Fibroblast of villous mesenchyme (primary cell): ENCODE measurements around the gene FNIP1. TPM values are rescaled to one million over a fixed set of nuclear protein-coding genes. Genes with fewer than 3 reads are reported as not detected.

Experiments
- DNase-seq: peaks from one replicate; pipeline ENCODE4 v3.0.0-alpha.2; 2010; ENCODE audit warnings: low read depth
- H3K4me3 ChIP-seq: 2 replicates; pipeline ENCODE4 v1.5.1; 2011; ENCODE audit warnings: low read depth, mild to moderate bottlenecking, low read length
- CTCF ChIP-seq: IDR thresholded peaks from 2 replicates; pipeline ENCODE4 v1.5.1; 2012; ENCODE audit warnings: low read depth, mild to moderate bottlenecking, low read length; ENCODE audit not compliant: insufficient read depth
- total RNA-seq: library from RNA; depleted of rRNA; stranded (reverse); fragments of >200 nt; gene quantifications from 2 replicates; pipeline ENCODE4 v1.2.3, GENCODE V29; 2012

FNIP1 gene
- total RNA-seq, 1 donor: 67.8 TPM

- peak; percentile 79 for DNase-seq
- no peak overlapping the region for H3K4me3 ChIP-seq
- TF ChIP-seq CTCF: no peak
Measured at GRCh38 chr5:131610198-131611063, 186.4 kb downstream of the FNIP1 start.

- TF ChIP-seq CTCF: no peak
- H3K4me3 ChIP-seq: no peak overlapping the region
- no peak for DNase-seq
Measured at GRCh38 chr5:131609774-131610173, 187.0 kb downstream of the FNIP1 start.

- DNase-seq: no peak
- H3K4me3 ChIP-seq: no peak overlapping the region
- no peak for TF ChIP-seq CTCF
Measured at GRCh38 chr5:131608597-131608996, 188.2 kb downstream of the FNIP1 start.

- peak; percentile 77 for DNase-seq
- no peak for TF ChIP-seq CTCF
- no peak overlapping the region for H3K4me3 ChIP-seq
Measured at GRCh38 chr5:131607903-131608540, 188.8 kb downstream of the FNIP1 start.

GRCh38 chr5:131607418-131607817, 189.4 kb downstream of the FNIP1 start:
- no peak for DNase-seq
- H3K4me3 ChIP-seq: no peak overlapping the region
- no peak for TF ChIP-seq CTCF

GRCh38 chr5:131605086-131605485, 191.7 kb downstream of the FNIP1 start:
- no peak overlapping the region for H3K4me3 ChIP-seq

More at GRCh38 chr5:131605086-131605485, 191.7 kb downstream of the FNIP1 start:
- no peak for DNase-seq
- TF ChIP-seq CTCF: no peak
